HCT116 (cell line): ENCODE results near the gene SUFU. TPM values are rescaled to one million over a fixed set of nuclear protein-coding genes. Genes with fewer than 3 reads are reported as not detected.

Experiments used
- ATAC-seq: fragments of 200-7000 bp; cut with Tn5 transposase; 2 replicates; pipeline ENCODE4 v1.9.1; 2020; ENCODE audit warnings: mild to moderate bottlenecking, moderate library complexity
- BruUV-seq: library from RNA; stranded (reverse); fragments of 400-500 nt; replicated peaks from 2 replicates; lab custom pipeline; 2021; lab: Mats Ljungman, UMichigan
- CTCF ChIA-PET: fragments of 300-600 bp; sonication (Branson Sonifier 250); formaldehyde crosslinking; loops from one replicate; lab custom pipeline; 2021; ENCODE audit warnings: antibody characterized with exemption; lab: Charles Lee
- POLR2A ChIA-PET: fragments of 300-600, 350-600 bp; sonication (Branson Sonifier 250); formaldehyde crosslinking; loops from one replicate; lab custom pipeline; 2021; ENCODE audit warnings: antibody characterized with exemption; lab: Charles Lee
- RAD21 ChIA-PET, 2 experiments: fragments of 300-600 bp; sonication (Branson Sonifier 250); formaldehyde crosslinking; loops; one replicate each; lab custom pipeline; 2023; ENCODE audit warnings: low total read pairs in 2 of 2; ENCODE audit not compliant: uncharacterized antibody in 2 of 2, unreplicated experiment in 2 of 2, low non-redundant PET in 1 of 2; lab: Charles Lee
- DNase-seq: peaks from one replicate; pipeline ENCODE4 v3.0.0-alpha.2; 2010; ENCODE audit warnings: low read depth, low spot score
- H2AFZ ChIP-seq: fragments of 200-600 bp; shearing (Covaris generic), sonication (generic); 2 replicates; pipeline ENCODE4 v1.6.1; 2017; ENCODE audit warnings: low read depth, mixed run types, mixed read lengths, antibody characterized with exemption, low read length; ENCODE audit not compliant: poor library complexity, severe bottlenecking
- H3K27ac ChIP-seq: 2 replicates; pipeline ENCODE4 v1.5.1; 2012; ENCODE audit warnings: low read depth, low read length
- H3K27me3 ChIP-seq: fragments of 200-600 bp; sonication (generic); 2 replicates; pipeline ENCODE4 v1.6.1; 2016; ENCODE audit warnings: mixed run types, low read length, mixed read lengths; ENCODE audit not compliant: insufficient read depth
- H3K36me3 ChIP-seq, 2 experiments: fragments of 200-500 bp in 1 of 2; fragments of 200-600 bp in 1 of 2; sonication (Bioruptor generic) in 1 of 2; sonication (generic) in 1 of 2; 2 replicates each; pipeline versions ENCODE4 v1.5.1 to v1.6.1; 2014 to 2016; ENCODE audit warnings: low read length in 2 of 2, inconsistent platforms in 1 of 2, mixed read lengths in 1 of 2, mixed run types in 1 of 2; ENCODE audit not compliant: insufficient read depth in 2 of 2, control insufficient read depth in 1 of 2
- H3K4me1 ChIP-seq, 2 experiments: fragments of 200-600 bp in 1 of 2; sonication (generic) in 1 of 2; 2 replicates each; pipeline versions ENCODE4 v1.5.1 to v1.6.1; 2012 to 2017; ENCODE audit warnings: low read length in 2 of 2, inconsistent platforms in 1 of 2, mild to moderate bottlenecking in 1 of 2, mixed read lengths in 1 of 2, mixed run types in 1 of 2, moderate library complexity in 1 of 2; ENCODE audit not compliant: insufficient read depth in 2 of 2, control insufficient read depth in 1 of 2
- H3K4me2 ChIP-seq: fragments of 200-600 bp; sonication (generic); 2 replicates; pipeline ENCODE4 v1.6.1; 2017; ENCODE audit warnings: mixed run types, low read length, mixed read lengths
- H3K4me3 ChIP-seq, 2 experiments: fragments of 200-600 bp in 1 of 2; sonication (generic) in 1 of 2; replicated peaks in 1 of 2; 2 replicates each; pipeline ENCODE4 v1.5.1; 2011 to 2016; ENCODE audit warnings: low read length in 2 of 2, control low read depth in 1 of 2, low read depth in 1 of 2, mild to moderate bottlenecking in 1 of 2, mixed read lengths in 1 of 2, mixed run types in 1 of 2
- H3K79me2 ChIP-seq: fragments of 200-600 bp; sonication (generic); 2 replicates; pipeline ENCODE4 v1.6.1; 2017; ENCODE audit warnings: mild to moderate bottlenecking, mixed run types, low read length, moderate library complexity, mixed read lengths; ENCODE audit not compliant: insufficient read depth
- H3K9ac ChIP-seq: fragments of 200-600 bp; sonication (generic); 2 replicates; pipeline ENCODE4 v1.6.1; 2016; ENCODE audit warnings: low read length, mixed read lengths
- H3K9me2 ChIP-seq: fragments of 200-600 bp; sonication (generic), shearing (Covaris generic); 2 replicates; pipeline ENCODE4 v1.6.1; 2017; ENCODE audit warnings: mixed run types, mild to moderate bottlenecking, moderate library complexity; ENCODE audit not compliant: insufficient read depth
- H3K9me3 ChIP-seq, 2 experiments: fragments of 200-500 bp in 1 of 2; fragments of 200-600 bp in 1 of 2; sonication (Bioruptor generic) in 1 of 2; sonication (generic) in 1 of 2; 2 replicates each; pipeline ENCODE4 v1.6.1; 2014 to 2017; ENCODE audit warnings: low read length in 2 of 2, mixed read lengths in 2 of 2, inconsistent platforms in 1 of 2, low read depth in 1 of 2, mild to moderate bottlenecking in 1 of 2, mixed run types in 1 of 2, moderate library complexity in 1 of 2; ENCODE audit not compliant: control insufficient read depth in 1 of 2, insufficient read depth in 1 of 2
- H4K20me1 ChIP-seq: fragments of 200-600 bp; sonication (generic), shearing (Covaris generic); 2 replicates; pipeline ENCODE4 v1.6.1; 2017; ENCODE audit warnings: mixed run types, mild to moderate bottlenecking, moderate library complexity; ENCODE audit not compliant: insufficient read depth
- ATF3 ChIP-seq: IDR thresholded peaks from 2 replicates; pipeline ENCODE4 v1.6.1; 2012
- CEBPB ChIP-seq: IDR thresholded peaks from 2 replicates; pipeline ENCODE4 v1.6.1; 2012; ENCODE audit warnings: low read depth
- CTCF ChIP-seq, 3 experiments: fragments of 200-600 bp in 1 of 3; sonication (generic) in 1 of 3; IDR thresholded peaks in 2 of 3; conservative IDR thresholded peaks in 1 of 3; 2 replicates each; pipeline ENCODE4 v1.5.1; 2012 to 2017; ENCODE audit warnings: low read depth in 2 of 3, low read length in 2 of 3, antibody characterized with exemption in 1 of 3, borderline replicate concordance in 1 of 3, control low read depth in 1 of 3, mild to moderate bottlenecking in 1 of 3, mixed read lengths in 1 of 3, mixed run types in 1 of 3, moderate library complexity in 1 of 3; ENCODE audit not compliant: insufficient read depth in 1 of 3
- ELF1 ChIP-seq: IDR thresholded peaks from 2 replicates; pipeline ENCODE4 v1.6.1; 2012; ENCODE audit warnings: low read depth, borderline replicate concordance
- EZH2phosphoT487 ChIP-seq: fragments of 200-600 bp; IDR thresholded peaks from 2 replicates; pipeline ENCODE4 v1.6.1; 2018; ENCODE audit warnings: antibody characterized with exemption, borderline replicate concordance
- JUND ChIP-seq: IDR thresholded peaks from 2 replicates; pipeline ENCODE4 v1.6.1; 2012
- MAX ChIP-seq: IDR thresholded peaks from 2 replicates; pipeline ENCODE4 v1.6.1; 2012
- POLR2A ChIP-seq: IDR thresholded peaks from 2 replicates; pipeline ENCODE4 v1.7.0; 2011; ENCODE audit warnings: borderline replicate concordance; ENCODE audit not compliant: insufficient read depth, insufficient read length; ENCODE audit errors: extremely low read depth
- POLR2AphosphoS5 ChIP-seq: IDR thresholded peaks from 2 replicates; pipeline ENCODE4 v1.6.1; 2011; ENCODE audit warnings: mild to moderate bottlenecking, low read depth, low read length, moderate library complexity
- RAD21 ChIP-seq: IDR thresholded peaks from 2 replicates; pipeline ENCODE4 v1.6.1; 2012; ENCODE audit warnings: low read depth, mild to moderate bottlenecking
- REST ChIP-seq: IDR thresholded peaks from 2 replicates; pipeline ENCODE4 v1.6.1; 2012; ENCODE audit warnings: low read depth
- SIN3A ChIP-seq: IDR thresholded peaks from 2 replicates; pipeline ENCODE4 v1.6.1; 2012; ENCODE audit warnings: low read depth
- SRF ChIP-seq: IDR thresholded peaks from 2 replicates; pipeline ENCODE4 v1.6.1; 2012; ENCODE audit warnings: low read depth
- YY1 ChIP-seq: IDR thresholded peaks from 2 replicates; pipeline ENCODE4 v1.6.1; 2011; ENCODE audit warnings: low read length, low read depth, moderate library complexity, mild to moderate bottlenecking; ENCODE audit not compliant: insufficient replicate concordance; ENCODE audit errors: extremely low read depth
- ZBTB33 ChIP-seq: IDR thresholded peaks from 2 replicates; pipeline ENCODE4 v1.6.1; 2011; ENCODE audit warnings: mild to moderate bottlenecking, low read length, moderate library complexity; ENCODE audit not compliant: insufficient replicate concordance; ENCODE audit errors: extremely low read depth
- ZFX ChIP-seq: fragments of 450-650 bp; IDR thresholded peaks from 2 replicates; pipeline ENCODE4 v1.6.1; 2017
- ZNF274 ChIP-seq: fragments of 200-500 bp; sonication (Bioruptor generic); IDR thresholded peaks from 2 replicates; pipeline ENCODE4 v1.6.1; 2014; ENCODE audit warnings: mild to moderate bottlenecking, low read depth, low read length, inconsistent platforms
- intact Hi-C: fragments of 100-400 bp; cut with micrococcal nuclease; formaldehyde crosslinking; loops from 2 replicates; pipeline ENCODE4 v1.10.0; 2022
- total RNA-seq: library from RNA; stranded (reverse); gene quantifications from one replicate; pipeline ENCODE4 v1.2.1, GENCODE V29; 2021; ENCODE audit not compliant: unreplicated experiment

The SUFU gene
- total RNA-seq, 1 experiment from 2014 or later: 18.8 TPM

- DNase-seq (no peak), ATAC-seq (no peak)
- Histone ChIP-seq H3K27me3 (no peaks in the 10 kb centered on the region), H3K9ac (no peak overlapping the region), H3K4me3 (no peak overlapping the region), H2AFZ (no peak overlapping the region), H3K27ac (no peak overlapping the region), H3K9me2 (no peaks in the 10 kb centered on the region), H3K9me3 (no peaks in the 10 kb centered on the region), H3K36me3 (peaks cover 66 to 79% of the 10 kb centered on the region in 2 experiments; a peak in 3 of 4 replicates), H4K20me1 (no peaks in the 10 kb centered on the region), H3K79me2 (no peaks in the 10 kb centered on the region), H3K4me1 (no peaks in the 10 kb centered on the region), H3K4me2 (no peak overlapping the region)
- intact Hi-C loops: no loop called here
- TF ChIP-seq CEBPB (no peak), ATF3 (no peak), JUND (no peak), ELF1 (no peak), POLR2AphosphoS5 (no peak), POLR2A (no peak), MAX (no peak), RAD21 (no peak), CTCF (IDR thresholded peaks at IDR 0.05 in 2 of 3, conservative IDR thresholded peaks at IDR 0.05 in 1 of 3; ENCODE audit: borderline replicate concordance in 1 of 3, insufficient read depth in 1 of 3, low read depth in 2 of 3, low read length in 2 of 3) (no peak), EZH2phosphoT487 (no peak), ZNF274 (no peak), ZFX (no peak), REST (no peak), YY1 (no peak), SRF (no peak), SIN3A (no peak), ZBTB33 (no peak)
- no TSS peak for BruUV-seq
- CTCF ChIA-PET: interaction anchor here (1.5 kb wide), 1 partner anchor 17 kb away, joined by 4 read pairs; the partner anchor contains the start of gene ACTR1A
- RAD21 ChIA-PET: no interaction called here
- POLR2A ChIA-PET: no interaction called here
Measured at GRCh38 chr10:102485093-102485784, 18.5 kb upstream of the SUFU start.
